GM23248 (cell line): Measurements from ENCODE around the gene ASPHD2.

Experiments
- EZH2 ChIP-seq: fragments of 200-600 bp; sonication (generic); IDR thresholded peaks from 2 replicates; pipeline ENCODE4 v1.6.1; 2018; ENCODE audit warnings: antibody characterized with exemption, mild to moderate bottlenecking; ENCODE audit not compliant: insufficient read depth, poor library complexity, severe bottlenecking
- EZH2phosphoT487 ChIP-seq: fragments of 200-600 bp; sonication (generic); IDR thresholded peaks from 2 replicates; pipeline ENCODE4 v1.6.1; 2018; ENCODE audit warnings: antibody characterized with exemption, moderate library complexity, mild to moderate bottlenecking, low read depth; ENCODE audit not compliant: insufficient read depth

GRCh38 chr22:26466196-26466595 is 37.1 kb downstream of the ASPHD2 start:
- TF ChIP-seq EZH2 (no peak), EZH2phosphoT487 (no peak)
